Measurements from ENCODE around the gene NFIB.

NFIB gene

GRCh38 chr9:14271093-14271673 lies 42.8 kb downstream of the NFIB start:
- DNase-seq = no peak

- no peak for DNase-seq
Observed at GRCh38 chr9:14270358-14271092, 43.4 kb downstream of the NFIB start.

- no peak for DNase-seq
Observed at GRCh38 chr9:14269916-14270315, 44.0 kb downstream of the NFIB start.

- no peak for DNase-seq
Observed at GRCh38 chr9:14263707-14264483, 50.0 kb downstream of the NFIB start.

GRCh38 chr9:14262827-14263226 lies 51.1 kb downstream of the NFIB start:
- no peak for DNase-seq

- no peak for DNase-seq
Observed at GRCh38 chr9:14261616-14262015, 52.3 kb downstream of the NFIB start.

GRCh38 chr9:14260101-14260500 lies 53.8 kb downstream of the NFIB start:
- no peak for DNase-seq

- no peak for DNase-seq
Observed at GRCh38 chr9:14258660-14259239, 55.2 kb downstream of the NFIB start.

- no peak for DNase-seq
Observed at GRCh38 chr9:14258156-14258555, 55.8 kb downstream of the NFIB start.

- DNase-seq = no peak
Observed at GRCh38 chr9:14256588-14256987, 57.4 kb downstream of the NFIB start.

DNA sequence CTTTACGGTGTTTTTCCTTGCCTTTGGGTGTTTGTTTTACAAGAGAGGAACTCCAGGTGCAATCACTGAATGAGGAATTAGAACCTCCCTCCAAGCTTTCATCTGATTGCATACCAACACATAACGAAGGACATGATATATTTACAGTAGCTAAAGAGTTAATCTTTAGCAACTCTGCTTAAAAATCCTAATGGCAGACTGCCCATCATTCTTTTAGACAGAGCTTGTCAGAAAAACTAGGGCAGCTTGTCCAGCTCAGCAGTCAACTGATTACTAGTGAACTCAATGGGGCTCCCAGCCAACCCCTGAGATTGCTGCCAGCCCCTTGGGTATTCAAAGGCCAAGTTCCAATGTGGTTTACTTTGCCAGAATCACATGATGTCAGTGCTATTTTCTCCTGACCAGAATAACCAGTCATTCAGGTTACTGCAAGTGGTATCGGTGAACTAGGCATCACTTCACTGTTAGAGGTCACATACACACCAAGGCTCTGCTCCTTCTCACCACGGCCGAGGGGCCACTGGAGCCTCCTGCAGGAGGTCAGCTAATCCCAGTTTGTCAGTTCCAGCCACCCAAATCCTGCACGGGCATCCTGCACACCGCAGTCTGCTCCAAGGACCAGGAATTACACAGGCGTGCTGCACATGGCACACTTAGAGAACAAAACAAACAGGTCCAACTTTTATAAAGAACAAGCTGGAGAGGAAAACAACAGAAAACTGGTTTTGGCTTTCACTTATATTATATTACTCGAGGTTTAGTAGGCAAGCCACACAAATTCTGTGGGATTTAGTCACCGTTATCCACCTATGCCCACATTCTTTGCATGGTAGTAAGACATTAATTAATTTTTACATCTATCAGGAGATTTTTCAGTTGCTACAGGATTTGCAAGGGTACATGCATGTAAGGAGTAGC lies 62.5 kb downstream of the NFIB start:
- no peak for DNase-seq

GRCh38 chr9:14250794-14251153 lies 63.2 kb downstream of the NFIB start:
- no peak for DNase-seq

GRCh38 chr9:14249527-14249926 lies 64.4 kb downstream of the NFIB start:
- no peak for DNase-seq

DNA sequence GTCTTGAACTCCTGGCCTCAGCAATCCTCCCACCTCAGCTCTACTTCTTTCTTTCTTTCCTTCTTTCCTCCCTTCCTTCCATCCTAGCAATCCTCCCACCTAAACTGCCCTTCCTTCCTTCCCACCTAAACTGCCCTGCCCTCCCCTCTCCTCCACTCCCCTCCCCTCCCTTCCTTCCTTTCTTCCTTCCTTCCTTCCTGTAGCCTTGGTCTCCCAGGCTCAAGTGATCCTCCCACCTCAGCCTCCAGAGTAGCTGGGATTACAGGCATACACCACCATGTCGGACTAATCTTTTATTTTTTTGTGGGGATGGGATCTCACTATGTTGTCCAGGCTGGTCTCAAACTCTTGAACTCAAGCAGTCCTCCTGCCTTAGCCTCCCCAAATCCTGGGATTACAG lies 65.8 kb downstream of the NFIB start:
- no peak for DNase-seq

GRCh38 chr9:14247577-14247976 lies 66.4 kb downstream of the NFIB start:
- DNase-seq = no peak

DNA sequence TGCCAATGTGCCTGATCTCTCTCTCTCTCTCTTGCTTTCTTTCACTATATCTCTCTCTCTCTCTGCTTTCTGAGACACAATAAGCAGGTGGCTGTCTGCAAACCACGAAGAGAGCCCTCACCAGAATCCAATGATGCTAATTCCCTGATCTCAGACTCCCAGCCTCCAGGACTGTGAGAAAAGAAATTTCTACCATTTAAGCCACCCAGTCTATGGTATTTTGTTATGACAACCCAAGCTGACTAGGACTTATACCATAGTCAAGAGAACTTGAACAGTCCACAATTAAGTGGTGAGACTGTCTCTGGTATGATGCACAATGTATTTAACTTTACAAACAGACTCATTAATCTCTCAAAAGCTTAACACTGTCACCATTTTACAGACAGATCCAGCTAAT lies 67.0 kb downstream of the NFIB start:
- DNase-seq = no peak

GRCh38 chr9:14245901-14246525 lies 67.9 kb downstream of the NFIB start:
- no peak for DNase-seq

DNA sequence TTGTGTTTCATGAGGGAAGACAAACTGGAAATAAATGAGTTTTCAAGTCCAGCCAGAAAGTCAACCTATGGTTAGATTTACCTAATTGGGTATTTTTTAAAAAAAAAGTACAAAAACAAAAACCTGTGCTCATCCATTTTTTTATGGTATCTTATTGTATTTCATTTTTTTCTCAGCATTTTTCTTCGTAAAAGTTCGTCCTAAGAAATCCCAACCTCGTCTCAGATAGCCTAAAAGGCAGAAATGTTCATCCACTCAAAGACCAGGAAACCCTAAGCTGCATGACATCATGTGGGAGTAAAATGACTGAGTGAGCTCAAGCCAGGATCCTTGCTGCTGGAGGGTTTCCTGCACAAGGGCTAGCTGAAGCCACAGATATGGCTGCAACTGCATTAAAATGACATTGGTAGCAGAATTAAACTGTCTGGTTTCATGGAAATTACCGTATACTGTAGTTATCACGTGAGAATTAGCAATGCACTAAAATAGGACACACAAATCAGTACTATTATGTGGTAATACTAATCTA lies 70.4 kb downstream of the NFIB start:
- no peak for DNase-seq

DNA sequence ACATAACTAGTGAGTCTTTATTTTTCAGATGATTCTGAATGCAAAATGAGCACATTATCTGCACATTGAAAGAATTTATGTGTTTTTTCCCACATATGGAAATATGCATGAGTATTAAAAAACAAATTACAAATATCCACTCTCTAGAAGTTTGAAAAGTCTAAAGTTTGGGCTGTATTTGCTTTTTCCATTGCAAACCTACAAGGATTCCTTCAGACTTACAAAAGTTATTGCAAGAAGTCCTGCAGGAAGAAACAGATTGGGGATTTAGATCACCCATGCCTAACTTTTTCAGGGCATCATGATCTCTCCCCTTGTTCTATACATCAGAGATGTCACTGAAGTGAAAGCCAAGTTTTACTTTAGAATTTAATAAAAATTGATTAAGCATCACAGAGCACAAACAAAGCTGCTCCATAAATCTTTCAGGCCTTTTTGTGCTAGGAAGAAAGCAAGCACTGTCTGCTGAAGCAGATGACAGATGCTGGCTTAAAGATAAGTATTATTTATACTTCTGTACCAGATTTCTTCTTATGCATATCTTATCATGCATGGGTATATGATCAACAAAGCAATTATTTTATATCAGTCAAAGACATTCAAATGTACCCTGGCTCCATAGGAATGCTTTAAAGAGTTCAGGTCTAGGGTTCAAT lies 71.7 kb downstream of the NFIB start:
- no peak for DNase-seq

DNA sequence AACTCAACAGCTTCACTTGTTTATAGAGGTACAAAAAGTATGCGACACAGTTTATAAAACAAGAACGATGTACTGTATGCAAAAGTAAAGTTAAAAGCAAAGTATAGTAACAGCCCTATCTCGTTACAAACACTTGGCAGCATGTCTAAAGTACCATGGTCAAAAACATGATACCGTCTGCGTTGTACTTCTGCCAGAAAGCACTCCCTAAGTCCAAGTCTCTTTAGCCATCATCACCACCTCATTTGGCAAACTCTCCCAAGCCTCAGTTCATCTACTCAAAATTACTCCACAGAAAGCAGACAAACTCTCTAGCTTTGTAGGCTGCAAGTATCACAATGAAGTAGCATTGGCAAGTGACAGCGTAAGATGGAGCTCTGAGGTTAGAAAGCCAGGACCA lies 73.4 kb downstream of the NFIB start:
- no peak for DNase-seq

DNA sequence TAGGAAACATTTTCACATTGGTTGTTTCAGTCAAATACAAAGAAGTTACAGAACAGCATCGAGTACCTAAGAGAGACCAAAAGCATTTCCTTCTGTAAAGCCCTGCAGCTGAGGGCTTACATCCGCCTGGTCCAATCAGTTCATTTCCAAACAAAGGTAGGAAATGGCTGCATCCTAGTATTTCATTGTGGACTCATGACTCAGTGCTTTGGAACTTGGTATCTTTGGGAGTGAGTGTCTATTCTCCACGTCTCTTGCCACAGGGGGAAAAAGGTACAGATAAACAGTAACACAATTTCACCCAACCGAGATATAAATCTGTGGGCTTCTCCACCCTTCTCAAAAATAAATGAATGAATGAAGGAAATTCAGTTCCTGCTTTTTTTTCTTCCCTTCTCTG lies 75.4 kb downstream of the NFIB start:
- DNase-seq = no peak

Data from suppressor macrophage treated with lipopolysaccharide for 1 hour (primary cell).